Ishikawa (cell line): Measurements from ENCODE around the gene SHKBP1.

Experiments used
- CREB1 ChIP-seq: IDR thresholded peaks from 2 replicates; pipeline ENCODE4 v1.6.1; 2012; ENCODE audit warnings: low read depth
- EGR1 ChIP-seq: IDR thresholded peaks from 2 replicates; pipeline ENCODE4 v1.6.1; 2012
- FOXM1 ChIP-seq: IDR thresholded peaks from 2 replicates; pipeline ENCODE4 v1.6.1; 2012; ENCODE audit warnings: low read depth, borderline replicate concordance
- MAX ChIP-seq: IDR thresholded peaks from 2 replicates; pipeline ENCODE4 v1.6.1; 2012
- RAD21 ChIP-seq: IDR thresholded peaks from 2 replicates; pipeline ENCODE4 v1.6.1; 2012; ENCODE audit warnings: low read depth
- ZBTB7A ChIP-seq: IDR thresholded peaks from 2 replicates; pipeline ENCODE4 v1.6.1; 2012; ENCODE audit warnings: low read depth
- TF ChIP-seq, protein P1 (sequence below): IDR thresholded peaks from 2 replicates; pipeline ENCODE4 v1.6.1; 2012
- TF ChIP-seq, protein P2 (sequence below): IDR thresholded peaks from 2 replicates; pipeline ENCODE4 v1.6.1; 2012; ENCODE audit warnings: low read depth, mild to moderate bottlenecking

The SHKBP1 gene

GRCh38 chr19:40640744-40641143 lies 64.1 kb downstream of the SHKBP1 start:
- TF ChIP-seq MAX (no peak), RAD21 (no peak), EGR1 (no peak), ZBTB7A (no peak), FOXM1 (no peak), CREB1 (no peak)
- TF ChIP-seq, protein P1, sequence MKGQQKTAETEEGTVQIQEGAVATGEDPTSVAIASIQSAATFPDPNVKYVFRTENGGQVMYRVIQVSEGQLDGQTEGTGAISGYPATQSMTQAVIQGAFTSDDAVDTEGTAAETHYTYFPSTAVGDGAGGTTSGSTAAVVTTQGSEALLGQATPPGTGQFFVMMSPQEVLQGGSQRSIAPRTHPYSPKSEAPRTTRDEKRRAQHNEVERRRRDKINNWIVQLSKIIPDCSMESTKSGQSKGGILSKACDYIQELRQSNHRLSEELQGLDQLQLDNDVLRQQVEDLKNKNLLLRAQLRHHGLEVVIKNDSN, result no peak
- TF ChIP-seq, protein P2, sequence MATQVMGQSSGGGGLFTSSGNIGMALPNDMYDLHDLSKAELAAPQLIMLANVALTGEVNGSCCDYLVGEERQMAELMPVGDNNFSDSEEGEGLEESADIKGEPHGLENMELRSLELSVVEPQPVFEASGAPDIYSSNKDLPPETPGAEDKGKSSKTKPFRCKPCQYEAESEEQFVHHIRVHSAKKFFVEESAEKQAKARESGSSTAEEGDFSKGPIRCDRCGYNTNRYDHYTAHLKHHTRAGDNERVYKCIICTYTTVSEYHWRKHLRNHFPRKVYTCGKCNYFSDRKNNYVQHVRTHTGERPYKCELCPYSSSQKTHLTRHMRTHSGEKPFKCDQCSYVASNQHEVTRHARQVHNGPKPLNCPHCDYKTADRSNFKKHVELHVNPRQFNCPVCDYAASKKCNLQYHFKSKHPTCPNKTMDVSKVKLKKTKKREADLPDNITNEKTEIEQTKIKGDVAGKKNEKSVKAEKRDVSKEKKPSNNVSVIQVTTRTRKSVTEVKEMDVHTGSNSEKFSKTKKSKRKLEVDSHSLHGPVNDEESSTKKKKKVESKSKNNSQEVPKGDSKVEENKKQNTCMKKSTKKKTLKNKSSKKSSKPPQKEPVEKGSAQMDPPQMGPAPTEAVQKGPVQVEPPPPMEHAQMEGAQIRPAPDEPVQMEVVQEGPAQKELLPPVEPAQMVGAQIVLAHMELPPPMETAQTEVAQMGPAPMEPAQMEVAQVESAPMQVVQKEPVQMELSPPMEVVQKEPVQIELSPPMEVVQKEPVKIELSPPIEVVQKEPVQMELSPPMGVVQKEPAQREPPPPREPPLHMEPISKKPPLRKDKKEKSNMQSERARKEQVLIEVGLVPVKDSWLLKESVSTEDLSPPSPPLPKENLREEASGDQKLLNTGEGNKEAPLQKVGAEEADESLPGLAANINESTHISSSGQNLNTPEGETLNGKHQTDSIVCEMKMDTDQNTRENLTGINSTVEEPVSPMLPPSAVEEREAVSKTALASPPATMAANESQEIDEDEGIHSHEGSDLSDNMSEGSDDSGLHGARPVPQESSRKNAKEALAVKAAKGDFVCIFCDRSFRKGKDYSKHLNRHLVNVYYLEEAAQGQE, result no peak
